H7 (cell line): ENCODE data around the gene E4F1. TPM values are rescaled to one million over a fixed set of nuclear protein-coding genes. Genes with fewer than 3 reads are reported as not detected.
"Not testable (repeated sequence)": the region's sequence is repeated elsewhere in the genome, so short reads cannot be mapped to it uniquely, and the experiment has no call there.

Experiments
- DNase-seq: peaks from one replicate; pipeline ENCODE4 v3.0.0; 2012
- H3K27me3 ChIP-seq: 2 replicates; pipeline ENCODE4 v1.6.0; 2011; ENCODE audit warnings: mild to moderate bottlenecking, low read length; ENCODE audit not compliant: control insufficient read depth, insufficient read depth
- H3K36me3 ChIP-seq: replicated peaks from 2 replicates; pipeline ENCODE4 v1.5.1; 2011; ENCODE audit warnings: low read length; ENCODE audit not compliant: control insufficient read depth, insufficient read depth
- H3K4me3 ChIP-seq: 2 replicates; pipeline ENCODE4 v1.5.1; 2011; ENCODE audit warnings: low read depth, mild to moderate bottlenecking, control low read depth, low read length, moderate library complexity; ENCODE audit not compliant: insufficient read depth
- total RNA-seq: library from RNA; depleted of rRNA; stranded (reverse); fragments of >200 nt; shearing (Covaris generic); gene quantifications from 2 replicates; pipeline ENCODE4 v1.2.3, GENCODE V29; 2014

The E4F1 gene
- total RNA-seq, 1 experiment from 2014 or later, result 36.8 TPM

- Histone ChIP-seq H3K4me3 (peak within 1 kb of the TSS; percentile 47), H3K27me3 (peaks cover 35% of the 10 kb centered on the region), H3K36me3 (no peaks in the 10 kb centered on the region)
- DNase-seq, result peak; percentile 94
Measured at GRCh38 chr16:2196162-2196980, 27.0 kb upstream of the E4F1 start, which contains the start of gene CASKIN1. TSS of gene CASKIN1 (minus strand) at chr16:2196605. CDS start at chr16:2196432, 173 bp downstream.

GRCh38 chr16:2196981-2197511, 26.3 kb upstream of the E4F1 start:
- peaks cover 35% of the 10 kb centered on the region for H3K27me3 ChIP-seq
- H3K36me3 ChIP-seq, result no peaks in the 10 kb centered on the region
- no peak for DNase-seq
- peak overlapping the region; percentile 32 for H3K4me3 ChIP-seq

GRCh38 chr16:2197765-2198164, 25.6 kb upstream of the E4F1 start:
- Histone ChIP-seq H3K4me3 (no peak overlapping the region), H3K27me3 (peaks cover 35% of the 10 kb centered on the region), H3K36me3 (no peaks in the 10 kb centered on the region)
- DNase-seq, result no peak

- no peaks in the 10 kb centered on the region for H3K36me3 ChIP-seq
- DNase-seq, result no peak
- no peak overlapping the region for H3K4me3 ChIP-seq
- H3K27me3 ChIP-seq, result peaks cover 35% of the 10 kb centered on the region
Measured at GRCh38 chr16:2198283-2198682, 25.1 kb upstream of the E4F1 start.

GRCh38 chr16:2199095-2199494, 24.3 kb upstream of the E4F1 start:
- H3K36me3 ChIP-seq, result no peaks in the 10 kb centered on the region
- no peak for DNase-seq
- peaks cover 35% of the 10 kb centered on the region for H3K27me3 ChIP-seq
- no peak overlapping the region for H3K4me3 ChIP-seq

- H3K4me3 ChIP-seq, result no peak overlapping the region
- no peaks in the 10 kb centered on the region for H3K36me3 ChIP-seq
- no peak for DNase-seq
- peaks cover 35% of the 10 kb centered on the region for H3K27me3 ChIP-seq
Measured at GRCh38 chr16:2199621-2200139, 23.7 kb upstream of the E4F1 start.

GRCh38 chr16:2200313-2200712, 23.1 kb upstream of the E4F1 start:
- H3K27me3 ChIP-seq, result peaks cover 31% of the 10 kb centered on the region
- H3K36me3 ChIP-seq, result no peaks in the 10 kb centered on the region
- H3K4me3 ChIP-seq, result no peak overlapping the region
- no peak for DNase-seq

GRCh38 chr16:2203119-2203688, 20.2 kb upstream of the E4F1 start:
- not testable (repeated sequence) for H3K4me3 ChIP-seq, DNase-seq, H3K36me3 ChIP-seq
- peaks cover 11% of the 10 kb centered on the region for H3K27me3 ChIP-seq

GRCh38 chr16:2204416-2205103, 18.8 kb upstream of the E4F1 start:
- peaks cover 3% of the 10 kb centered on the region; the same call in 1 of the 2 replicates for H3K27me3 ChIP-seq
- no peak for DNase-seq
- H3K4me3 ChIP-seq, result peak overlapping the region; percentile 92
- H3K36me3 ChIP-seq, result peaks cover 13% of the 10 kb centered on the region

- Histone ChIP-seq H3K36me3 (peaks cover 13% of the 10 kb centered on the region), H3K27me3 (no peaks in the 10 kb centered on the region), H3K4me3 (peak within 1 kb of the TSS; percentile 92)
- peak; percentile 100 for DNase-seq
Measured at GRCh38 chr16:2205104-2205966, 18.1 kb upstream of the E4F1 start, which contains the start of gene MLST8. TSS of gene MLST8 (plus strand) at chr16:2205454. CDS start at chr16:2206086, 632 bp downstream.

- Histone ChIP-seq H3K27me3 (no peaks in the 10 kb centered on the region), H3K4me3 (peak overlapping the region; percentile 92), H3K36me3 (peaks cover 13% of the 10 kb centered on the region)
- DNase-seq, result peak; percentile 81
Measured at GRCh38 chr16:2205967-2206313, 17.5 kb upstream of the E4F1 start.

GRCh38 chr16:2206420-2206779, 17.0 kb upstream of the E4F1 start:
- peaks cover 13% of the 10 kb centered on the region for H3K36me3 ChIP-seq
- H3K27me3 ChIP-seq, result no peaks in the 10 kb centered on the region

GRCh38 chr16:2206780-2207433, 16.5 kb upstream of the E4F1 start:
- Histone ChIP-seq H3K4me3 (no peak overlapping the region), H3K27me3 (no peaks in the 10 kb centered on the region), H3K36me3 (peaks cover 14% of the 10 kb centered on the region)
- no peak for DNase-seq

More at GRCh38 chr16:2206420-2206779, 17.0 kb upstream of the E4F1 start:
- peak overlapping the region; percentile 92 for H3K4me3 ChIP-seq
- DNase-seq, result no peak
